OCI-LY7 (cell line): Measurements from ENCODE around the gene RFNG. TPM values are rescaled to one million over a fixed set of nuclear protein-coding genes. Genes with fewer than 3 reads are reported as not detected.

Experiments
- BruUV-seq: library from RNA; stranded (reverse); fragments of 400-500 nt; replicated peaks from 2 replicates; lab custom pipeline; 2021; lab: Mats Ljungman, UMichigan
- CTCF ChIA-PET: fragments of 300-600 bp; sonication (Branson Sonifier 250); formaldehyde crosslinking; loops from one replicate; lab custom pipeline; 2022; ENCODE audit warnings: antibody characterized with exemption; ENCODE audit not compliant: unreplicated experiment; lab: Charles Lee
- POLR2A ChIA-PET: fragments of 300-600 bp; sonication (Branson Sonifier 250); formaldehyde crosslinking; loops from one replicate; lab custom pipeline; 2022; ENCODE audit warnings: antibody characterized with exemption; lab: Charles Lee
- DNase-seq: peaks from one replicate; pipeline ENCODE4 v3.0.0-alpha.2; 2015; ENCODE audit warnings: low spot score
- H2AFZ ChIP-seq: fragments of 200-600 bp; sonication (generic), shearing (Covaris generic); 2 replicates; pipeline ENCODE4 v1.6.1; 2014; ENCODE audit warnings: mild to moderate bottlenecking, antibody characterized with exemption, low read length, moderate library complexity
- H3K27ac ChIP-seq: fragments of 200-600 bp; sonication (generic); 2 replicates; pipeline ENCODE4 v1.5.1; 2014; ENCODE audit warnings: mixed run types, low read depth, mild to moderate bottlenecking, moderate library complexity, low read length, inconsistent platforms; ENCODE audit not compliant: poor library complexity, severe bottlenecking
- H3K36me3 ChIP-seq: fragments of 200-600 bp; sonication (generic); 2 replicates; pipeline ENCODE4 v1.6.1; 2014; ENCODE audit warnings: mild to moderate bottlenecking, antibody characterized with exemption, low read length, moderate library complexity, mixed read lengths; ENCODE audit not compliant: insufficient read depth
- H3K4me1 ChIP-seq: fragments of 200-600 bp; sonication (generic); 2 replicates; pipeline ENCODE4 v1.5.1; 2014; ENCODE audit warnings: mild to moderate bottlenecking, low read length; ENCODE audit not compliant: insufficient read depth, poor library complexity, severe bottlenecking
- H3K4me2 ChIP-seq: fragments of 200-600 bp; sonication (generic); 2 replicates; pipeline ENCODE4 v1.6.1; 2014; ENCODE audit warnings: mild to moderate bottlenecking, low read length
- H3K4me3 ChIP-seq: fragments of 200-600 bp; sonication (generic); 2 replicates; pipeline ENCODE4 v1.5.1; 2014; ENCODE audit warnings: mild to moderate bottlenecking, low read depth, low read length; ENCODE audit not compliant: poor library complexity, severe bottlenecking
- H3K79me2 ChIP-seq: fragments of 200-600 bp; sonication (generic); 2 replicates; pipeline ENCODE4 v1.6.1; 2016; ENCODE audit warnings: low read depth, mild to moderate bottlenecking, low read length, moderate library complexity, mixed read lengths; ENCODE audit not compliant: insufficient read depth
- H3K9me2 ChIP-seq: fragments of 200-600 bp; sonication (generic); 2 replicates; pipeline ENCODE4 v1.6.1; 2016; ENCODE audit warnings: mild to moderate bottlenecking, low read length, mixed read lengths; ENCODE audit not compliant: insufficient read depth
- H3K9me3 ChIP-seq: fragments of 200-600 bp; sonication (generic); 2 replicates; pipeline ENCODE4 v1.6.1; 2014; ENCODE audit warnings: mild to moderate bottlenecking, mixed run types, low read length, mixed read lengths
- H4K20me1 ChIP-seq: fragments of 200-600 bp; sonication (generic); 2 replicates; pipeline ENCODE4 v1.6.1; 2014; ENCODE audit warnings: mild to moderate bottlenecking, antibody characterized with exemption, low read length, moderate library complexity, mixed read lengths; ENCODE audit not compliant: insufficient read depth
- EZH2phosphoT487 ChIP-seq: fragments of 200-600 bp; sonication (generic); IDR thresholded peaks from 2 replicates; pipeline ENCODE4 v1.6.1; 2018; ENCODE audit warnings: low read depth, borderline replicate concordance, mild to moderate bottlenecking, mixed run types, antibody characterized with exemption, low read length, moderate library complexity, mixed read lengths
- intact Hi-C: fragments of 100-400 bp; cut with micrococcal nuclease; formaldehyde crosslinking; loops from one replicate; pipeline ENCODE4 v1.10.0; 2022; ENCODE audit not compliant: unreplicated experiment
- total RNA-seq, 2 experiments: library from RNA; depleted of rRNA in 1 of 2; stranded (reverse); fragments of >200 nt in 1 of 2; shearing (Covaris generic) in 1 of 2; gene quantifications; 2 replicates each; pipeline ENCODE4 v1.2.3, GENCODE V29; 2014 to 2022
- TF ChIP-seq, protein P1 (sequence below): fragments of 200-600 bp; sonication (generic); conservative IDR thresholded peaks from 2 replicates; pipeline ENCODE4 v1.5.1; 2014; ENCODE audit warnings: mild to moderate bottlenecking, antibody characterized with exemption, low read length, moderate library complexity, mixed read lengths

The RFNG gene
- total RNA-seq, 2 experiments from 2014 or later: 47.3 to 59.4 TPM

DNA sequence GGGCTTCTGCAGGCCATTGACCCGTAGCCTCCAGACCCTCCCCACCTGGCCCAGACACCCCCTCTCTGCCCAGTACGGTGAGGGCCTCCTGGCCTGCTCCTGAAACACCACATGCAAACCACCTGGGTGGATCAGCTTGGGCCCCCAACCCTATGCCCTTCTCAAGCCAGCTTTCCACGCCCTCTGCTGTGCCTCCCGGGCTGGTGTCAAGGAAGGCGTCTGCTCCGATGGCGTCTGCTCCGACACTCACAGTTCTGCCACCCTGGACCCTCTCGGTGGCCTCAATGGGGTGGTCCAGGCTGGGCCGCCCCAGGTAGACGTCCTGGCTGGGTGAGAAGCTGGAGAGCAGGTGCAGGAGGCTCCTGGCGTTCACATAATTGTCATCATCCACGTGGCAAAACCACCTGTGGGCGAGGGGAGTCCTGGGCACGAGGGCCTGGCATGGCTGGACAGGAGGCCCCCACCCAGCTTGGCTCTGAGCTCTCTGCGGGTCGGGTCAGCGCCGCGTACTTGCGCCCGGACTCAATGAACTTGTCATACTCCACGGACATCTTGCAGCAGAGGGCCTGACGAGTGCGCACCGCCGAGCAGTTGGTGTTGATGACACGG is 1.4 kb downstream of the RFNG start:
- Histone ChIP-seq H3K27ac (no peak overlapping the region), H2AFZ (no peak overlapping the region), H3K4me2 (peak overlapping the region; percentile 89), H3K9me2 (no peaks in the 10 kb centered on the region), H3K4me1 (peaks cover 21% of the 10 kb centered on the region), H3K4me3 (peak overlapping the region; percentile 75), H3K9me3 (no peaks in the 10 kb centered on the region), H3K79me2 (peaks cover 8% of the 10 kb centered on the region; the same call in 1 of the 2 replicates), H3K36me3 (peaks cover 21% of the 10 kb centered on the region; the same call in 1 of the 2 replicates), H4K20me1 (no peaks in the 10 kb centered on the region)
- CTCF ChIA-PET: no interaction called here
- TF ChIP-seq EZH2phosphoT487: no peak
- TF ChIP-seq, protein P1, sequence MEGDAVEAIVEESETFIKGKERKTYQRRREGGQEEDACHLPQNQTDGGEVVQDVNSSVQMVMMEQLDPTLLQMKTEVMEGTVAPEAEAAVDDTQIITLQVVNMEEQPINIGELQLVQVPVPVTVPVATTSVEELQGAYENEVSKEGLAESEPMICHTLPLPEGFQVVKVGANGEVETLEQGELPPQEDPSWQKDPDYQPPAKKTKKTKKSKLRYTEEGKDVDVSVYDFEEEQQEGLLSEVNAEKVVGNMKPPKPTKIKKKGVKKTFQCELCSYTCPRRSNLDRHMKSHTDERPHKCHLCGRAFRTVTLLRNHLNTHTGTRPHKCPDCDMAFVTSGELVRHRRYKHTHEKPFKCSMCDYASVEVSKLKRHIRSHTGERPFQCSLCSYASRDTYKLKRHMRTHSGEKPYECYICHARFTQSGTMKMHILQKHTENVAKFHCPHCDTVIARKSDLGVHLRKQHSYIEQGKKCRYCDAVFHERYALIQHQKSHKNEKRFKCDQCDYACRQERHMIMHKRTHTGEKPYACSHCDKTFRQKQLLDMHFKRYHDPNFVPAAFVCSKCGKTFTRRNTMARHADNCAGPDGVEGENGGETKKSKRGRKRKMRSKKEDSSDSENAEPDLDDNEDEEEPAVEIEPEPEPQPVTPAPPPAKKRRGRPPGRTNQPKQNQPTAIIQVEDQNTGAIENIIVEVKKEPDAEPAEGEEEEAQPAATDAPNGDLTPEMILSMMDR: no peak
- intact Hi-C loops: no loop called here
- POLR2A ChIA-PET: interaction anchor here (1.0 kb wide), 1 partner anchor 12 kb away, joined by 3 read pairs; the partner anchor contains the start of gene DCXR
- BruUV-seq: TSS peak; percentile 46
- DNase-seq: no peak

DNA sequence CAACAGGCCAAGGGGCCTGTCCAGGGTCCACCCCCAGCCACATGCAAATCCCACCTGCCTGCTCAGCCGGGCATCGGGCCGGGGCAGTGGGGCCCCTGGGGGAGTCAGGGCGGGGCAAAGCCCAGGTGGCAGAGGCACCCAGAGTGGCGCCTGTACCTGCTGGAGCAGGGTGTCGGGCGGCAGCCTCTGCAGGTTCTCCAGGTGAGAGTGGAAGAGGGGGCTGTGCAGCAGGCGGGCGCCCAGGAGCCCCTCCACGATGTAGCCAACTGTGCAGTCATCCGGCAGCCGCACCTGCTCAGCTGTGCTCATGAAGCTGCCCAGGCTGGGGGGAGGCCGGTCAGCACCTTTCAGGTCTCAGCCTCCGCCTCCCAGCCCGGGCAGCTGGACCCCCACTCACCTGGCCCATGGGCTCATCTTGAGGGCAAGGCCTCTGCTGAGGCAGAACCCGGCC is 2.1 kb downstream of the RFNG start:
- Histone ChIP-seq H3K4me3 (no peak overlapping the region), H3K79me2 (peaks cover 8% of the 10 kb centered on the region; the same call in 1 of the 2 replicates), H3K9me3 (no peaks in the 10 kb centered on the region), H2AFZ (no peak overlapping the region), H3K4me1 (peaks cover 21% of the 10 kb centered on the region), H4K20me1 (no peaks in the 10 kb centered on the region), H3K4me2 (no peak overlapping the region), H3K27ac (no peak overlapping the region), H3K9me2 (no peaks in the 10 kb centered on the region), H3K36me3 (peaks cover 14% of the 10 kb centered on the region; the same call in 1 of the 2 replicates)
- intact Hi-C loops: no loop called here
- no peak for TF ChIP-seq EZH2phosphoT487
- TF ChIP-seq, protein P1: no peak
- BruUV-seq: no TSS peak
- DNase-seq: no peak
- CTCF ChIA-PET: interaction anchor here (0.6 to 0.8 kb wide), 2 partner anchors 12 to 14 kb away, joined by 3 read pairs; partner anchors contain the start of gene DCXR
- POLR2A ChIA-PET: interaction anchor here (1.0 kb wide), 1 partner anchor 11 kb away, joined by 3 read pairs; the partner anchor contains the start of gene DCXR

DNA sequence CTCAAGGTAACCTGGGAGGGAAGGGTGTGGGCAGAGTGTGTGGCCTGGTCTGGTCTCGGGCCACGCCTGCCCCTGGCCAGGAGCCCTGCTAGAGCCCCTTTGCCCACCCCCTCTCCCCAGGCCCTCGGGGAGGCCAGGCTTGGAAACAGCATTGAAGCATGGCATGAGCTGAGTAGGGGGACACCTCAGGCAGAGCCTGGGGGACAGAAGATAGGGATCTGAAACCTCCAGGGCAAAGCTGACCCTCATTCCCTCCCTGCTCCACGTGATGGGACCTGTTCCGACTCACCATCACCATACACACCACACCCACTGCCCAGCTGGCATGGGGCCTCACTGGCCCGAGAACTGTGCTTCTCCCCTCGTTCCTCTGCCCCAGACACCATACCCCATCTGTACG is 2.5 kb downstream of the RFNG start:
- Histone ChIP-seq H3K79me2 (peaks cover 8% of the 10 kb centered on the region; the same call in 1 of the 2 replicates), H3K9me2 (no peaks in the 10 kb centered on the region), H2AFZ (no peak overlapping the region), H3K27ac (no peak overlapping the region), H3K36me3 (peaks cover 9% of the 10 kb centered on the region; the same call in 1 of the 2 replicates), H3K4me1 (peaks cover 21% of the 10 kb centered on the region), H3K4me3 (no peak overlapping the region), H3K4me2 (no peak overlapping the region), H4K20me1 (no peaks in the 10 kb centered on the region), H3K9me3 (no peaks in the 10 kb centered on the region)
- ChIA-PET CTCF (interaction anchor here (0.6 to 0.8 kb wide), 2 partner anchors 11 to 13 kb away, joined by 3 read pairs; partner anchors contain the start of gene DCXR), POLR2A (interaction anchor here (1.0 kb wide), 1 partner anchor 11 kb away, joined by 3 read pairs; the partner anchor contains the start of gene DCXR)
- BruUV-seq: no TSS peak
- intact Hi-C loops: no loop called here
- TF ChIP-seq, protein P1: no peak
- no peak for TF ChIP-seq EZH2phosphoT487
- DNase-seq: no peak
